Erythroblast (primary cell): ENCODE results near the gene VAV2.

Experiments used
- DNase-seq, 2 experiments: peaks; one replicate each; lab custom pipeline; 2025; lab: John Stamatoyannopoulos, UW
- GATA1 ChIP-seq: IDR thresholded peaks from 2 replicates; pipeline ENCODE4 v1.6.1; 2011; ENCODE audit warnings: low read depth, mild to moderate bottlenecking, control low read depth, low read length, moderate library complexity
- POLR2A ChIP-seq: IDR thresholded peaks from 2 replicates; pipeline ENCODE4 v1.6.1; 2011; ENCODE audit warnings: mild to moderate bottlenecking, low read length

The VAV2 gene

GRCh38 chr9:133726401-133727276, 265.5 kb downstream of the VAV2 start:
- peak; percentile 21 to 30 for DNase-seq
- TF ChIP-seq POLR2A (no peak), GATA1 (no peak)

GRCh38 chr9:133725886-133726285, 266.2 kb downstream of the VAV2 start:
- TF ChIP-seq POLR2A (no peak), GATA1 (no peak)
- DNase-seq: no peak

GRCh38 chr9:133718563-133719315, 273.4 kb downstream of the VAV2 start:
- no peak for TF ChIP-seq POLR2A
- no peak for TF ChIP-seq GATA1
- no peak for DNase-seq

GRCh38 chr9:133717113-133718031, 274.8 kb downstream of the VAV2 start:
- TF ChIP-seq POLR2A (no peak), GATA1 (no peak)
- DNase-seq: no peak

GRCh38 chr9:133716564-133717112, 275.5 kb downstream of the VAV2 start:
- TF ChIP-seq POLR2A: no peak
- no peak for TF ChIP-seq GATA1
- no peak for DNase-seq

- no peak for TF ChIP-seq GATA1
- TF ChIP-seq POLR2A: no peak
- no peak for DNase-seq
Observed at GRCh38 chr9:133715866-133716563, 276.1 kb downstream of the VAV2 start.

- TF ChIP-seq GATA1: no peak
- TF ChIP-seq POLR2A: no peak
- no peak for DNase-seq
Observed at GRCh38 chr9:133715295-133715865, 276.7 kb downstream of the VAV2 start.

GRCh38 chr9:133714606-133715294, 277.4 kb downstream of the VAV2 start:
- no peak for TF ChIP-seq GATA1
- no peak for TF ChIP-seq POLR2A

GRCh38 chr9:133713960-133714495, 278.1 kb downstream of the VAV2 start:
- TF ChIP-seq POLR2A (no peak), GATA1 (no peak)
- DNase-seq: no peak

More at GRCh38 chr9:133714606-133715294, 277.4 kb downstream of the VAV2 start:
- no peak for DNase-seq

GRCh38 chr9:133713150-133713959, 278.8 kb downstream of the VAV2 start:
- no peak for DNase-seq
- no peak for TF ChIP-seq GATA1
- no peak for TF ChIP-seq POLR2A
